ENCODE data around the gene EIF3D.
A peak's percentile ranks its signal among the peaks of the same experiment; 100 is the strongest.

Gene EIF3D

GRCh38 chr22:36507518-36508010 lies 21.4 kb downstream of the EIF3D start:
- no peak for DNase-seq (ENCODE audit: low read depth)

- DNase-seq (ENCODE audit: low read depth) = peak; percentile 74
Measured at GRCh38 chr22:36506637-36507517, 22.1 kb downstream of the EIF3D start, which contains the start of gene FOXRED2. Gene FOXRED2 (minus strand): TSS chr22:36507040. CDS start chr22:36506422, 618 bp downstream.

- DNase-seq (ENCODE audit: low read depth) = no peak
Measured at GRCh38 chr22:36505998-36506635, 22.8 kb downstream of the EIF3D start.

GRCh38 chr22:36497910-36498665 lies 30.9 kb downstream of the EIF3D start:
- DNase-seq (ENCODE audit: low read depth) = no peak

- DNase-seq (ENCODE audit: low read depth) = no peak
Measured at GRCh38 chr22:36493690-36494110, 35.3 kb downstream of the EIF3D start.

GRCh38 chr22:36492109-36492508 lies 36.9 kb downstream of the EIF3D start:
- DNase-seq (ENCODE audit: low read depth) = no peak

GRCh38 chr22:36491155-36491554 lies 37.8 kb downstream of the EIF3D start:
- no peak for DNase-seq (ENCODE audit: low read depth)

- DNase-seq (ENCODE audit: low read depth) = peak; percentile 32
Measured at GRCh38 chr22:36486619-36487384, 42.2 kb downstream of the EIF3D start.

- DNase-seq (ENCODE audit: low read depth) = peak; percentile 96
Measured at GRCh38 chr22:36481393-36482168, 47.4 kb downstream of the EIF3D start, which contains the start of gene TXN2. Gene TXN2 (minus strand): TSS chr22:36481640. CDS start chr22:36480837, 803 bp downstream.

- DNase-seq (ENCODE audit: low read depth) = no peak
Measured at GRCh38 chr22:36480941-36481392, 48.0 kb downstream of the EIF3D start.

GRCh38 chr22:36478966-36479365 lies 50.0 kb downstream of the EIF3D start:
- DNase-seq (ENCODE audit: low read depth) = no peak

- DNase-seq (ENCODE audit: low read depth) = no peak
Measured at GRCh38 chr22:36475341-36475740, 53.6 kb downstream of the EIF3D start.

GRCh38 chr22:36472689-36473088 lies 56.3 kb downstream of the EIF3D start:
- DNase-seq (ENCODE audit: low read depth) = no peak

GRCh38 chr22:36471341-36471821 lies 57.6 kb downstream of the EIF3D start:
- no peak for DNase-seq (ENCODE audit: low read depth)

- no peak for DNase-seq (ENCODE audit: low read depth)
Measured at GRCh38 chr22:36470994-36471331, 58.0 kb downstream of the EIF3D start.

- DNase-seq (ENCODE audit: low read depth) = peak; percentile 79
Measured at GRCh38 chr22:36470162-36470993, 58.6 kb downstream of the EIF3D start.

- DNase-seq (ENCODE audit: low read depth) = peak; percentile 16
Measured at GRCh38 chr22:36469094-36469710, 59.8 kb downstream of the EIF3D start.

- peak; percentile 82 for DNase-seq (ENCODE audit: low read depth)
Measured at GRCh38 chr22:36467946-36468345, 61.0 kb downstream of the EIF3D start.
